ENCODE measurements around the gene SNCAIP. TPM values are rescaled to one million over a fixed set of nuclear protein-coding genes. Genes with fewer than 3 reads are reported as not detected.

The SNCAIP gene
- total RNA-seq, 3 donors from 2014 or later = 1.2 to 4.7 (median 2.7) TPM

DNA sequence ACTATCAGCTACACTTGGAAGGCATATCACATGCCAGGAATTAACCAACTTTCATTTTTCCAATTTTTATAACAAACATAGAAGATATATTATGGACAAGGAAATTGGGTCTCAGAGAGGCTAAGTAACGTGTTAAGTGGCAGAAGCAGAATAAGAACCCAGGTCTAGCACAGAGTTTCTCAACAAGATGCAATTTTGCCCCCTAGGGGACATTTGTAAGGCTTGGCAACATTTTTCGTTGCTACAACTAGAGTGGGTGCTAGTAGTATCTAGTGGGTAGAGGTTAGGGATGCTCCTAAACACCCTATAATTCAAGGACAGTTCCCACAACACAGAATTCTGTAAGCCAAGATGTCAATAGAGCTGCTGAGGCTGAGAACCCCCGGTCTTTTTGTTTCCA, 180.6 kb downstream of the SNCAIP start:
- DNase-seq = peak in 1 of 3 donors; percentile 42
- Histone ChIP-seq H3K36me3 (ENCODE audit: low read depth) (no peaks in the 10 kb centered on the region), H3K4me1 (ENCODE audit: low read depth) (no peaks in the 10 kb centered on the region), H3K9me3 (no peaks in the 10 kb centered on the region), H3K4me3 (no peak overlapping the region)
- TF ChIP-seq, protein P1, sequence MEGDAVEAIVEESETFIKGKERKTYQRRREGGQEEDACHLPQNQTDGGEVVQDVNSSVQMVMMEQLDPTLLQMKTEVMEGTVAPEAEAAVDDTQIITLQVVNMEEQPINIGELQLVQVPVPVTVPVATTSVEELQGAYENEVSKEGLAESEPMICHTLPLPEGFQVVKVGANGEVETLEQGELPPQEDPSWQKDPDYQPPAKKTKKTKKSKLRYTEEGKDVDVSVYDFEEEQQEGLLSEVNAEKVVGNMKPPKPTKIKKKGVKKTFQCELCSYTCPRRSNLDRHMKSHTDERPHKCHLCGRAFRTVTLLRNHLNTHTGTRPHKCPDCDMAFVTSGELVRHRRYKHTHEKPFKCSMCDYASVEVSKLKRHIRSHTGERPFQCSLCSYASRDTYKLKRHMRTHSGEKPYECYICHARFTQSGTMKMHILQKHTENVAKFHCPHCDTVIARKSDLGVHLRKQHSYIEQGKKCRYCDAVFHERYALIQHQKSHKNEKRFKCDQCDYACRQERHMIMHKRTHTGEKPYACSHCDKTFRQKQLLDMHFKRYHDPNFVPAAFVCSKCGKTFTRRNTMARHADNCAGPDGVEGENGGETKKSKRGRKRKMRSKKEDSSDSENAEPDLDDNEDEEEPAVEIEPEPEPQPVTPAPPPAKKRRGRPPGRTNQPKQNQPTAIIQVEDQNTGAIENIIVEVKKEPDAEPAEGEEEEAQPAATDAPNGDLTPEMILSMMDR (IDR thresholded peaks at IDR 0.05) = peak; percentile 9
- peak; percentile 47 for ATAC-seq
- intact Hi-C loops (cut with DNase I, micrococcal nuclease) = loop anchor here in 1 of 2 donors (10.0 kb wide), 1 partner anchor 298 kb away; no protein-coding TSS in a partner anchor

DNA sequence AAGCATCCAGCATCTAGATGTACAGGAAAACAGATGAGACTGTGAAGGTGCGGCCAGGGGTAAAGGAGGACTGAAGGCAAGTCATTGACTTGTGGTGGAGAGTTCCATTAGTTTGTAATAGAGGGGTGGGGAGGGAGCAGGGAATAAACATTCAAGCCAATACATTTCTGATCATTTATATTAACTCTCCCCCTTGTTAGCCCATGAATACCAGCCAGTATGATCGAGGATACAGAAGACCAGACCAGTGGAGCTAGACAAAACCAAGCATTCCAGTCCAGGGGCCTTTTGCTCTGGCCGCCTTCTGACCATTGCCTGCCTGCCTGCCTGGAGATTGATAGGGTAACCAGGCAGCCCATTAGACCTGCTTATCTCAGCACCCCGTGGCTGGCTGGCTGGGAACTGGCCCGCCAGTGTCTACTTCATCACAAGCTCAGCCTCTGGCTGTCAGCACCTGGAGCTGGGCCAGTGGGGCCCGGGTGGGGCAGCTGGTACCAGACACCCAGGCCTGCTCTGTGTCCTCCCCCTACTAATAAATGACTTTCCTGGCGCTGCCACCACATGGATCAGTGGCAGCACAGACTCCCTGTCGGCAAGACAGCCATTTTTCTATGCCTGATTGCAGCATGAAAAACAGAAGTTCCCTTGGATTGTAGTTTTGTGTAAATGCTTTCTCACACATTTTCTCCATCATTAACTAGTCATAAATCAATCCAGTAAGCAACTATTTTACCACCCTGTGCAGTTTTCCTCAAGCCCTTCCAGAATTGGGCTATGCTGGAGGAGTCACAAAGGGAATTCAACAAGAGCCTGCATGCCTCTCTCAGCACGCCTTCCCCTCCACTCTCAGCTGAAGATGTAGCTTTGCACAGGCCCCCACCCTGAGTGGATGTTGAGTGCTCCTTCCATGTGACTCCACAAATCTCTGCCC, 181.3 kb downstream of the SNCAIP start:
- ATAC-seq (peak; percentile 33), DNase-seq (no peak)
- TF ChIP-seq, protein P1 (IDR thresholded peaks at IDR 0.05) = no peak
- Histone ChIP-seq H3K9me3 (no peaks in the 10 kb centered on the region), H3K36me3 (ENCODE audit: low read depth) (no peaks in the 10 kb centered on the region), H3K4me1 (ENCODE audit: low read depth) (no peaks in the 10 kb centered on the region), H3K4me3 (no peak overlapping the region)
- intact Hi-C loops (cut with DNase I, micrococcal nuclease) = loop anchor here in 1 of 2 donors (10.0 kb wide), 1 partner anchor 299 kb away; no protein-coding TSS in a partner anchor

DNA sequence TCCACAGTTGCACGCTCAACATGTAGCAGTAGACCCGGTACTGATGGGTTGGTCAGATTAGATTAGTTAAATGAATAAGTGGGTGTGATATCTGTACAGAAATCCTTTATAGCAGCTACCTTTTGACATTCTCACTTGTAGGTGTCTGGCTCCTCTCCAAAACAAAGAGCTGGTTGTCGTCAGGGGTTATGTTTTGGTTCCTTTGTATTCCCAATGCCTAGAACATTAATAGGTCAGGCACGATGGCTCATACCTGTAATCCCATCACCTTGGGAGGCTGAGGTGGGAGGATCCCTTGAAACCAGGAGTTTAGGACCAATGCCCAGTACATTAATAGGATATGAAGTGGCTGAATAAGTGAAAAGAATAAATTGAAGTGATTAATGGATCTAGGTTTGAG, 182.1 kb downstream of the SNCAIP start:
- Histone ChIP-seq H3K36me3 (ENCODE audit: low read depth) (no peaks in the 10 kb centered on the region), H3K4me1 (ENCODE audit: low read depth) (no peaks in the 10 kb centered on the region), H3K9me3 (no peaks in the 10 kb centered on the region), H3K4me3 (no peak overlapping the region)
- no peak for DNase-seq
- intact Hi-C loops (cut with DNase I, micrococcal nuclease) = loop anchor here in 1 of 2 donors (10.0 kb wide), 1 partner anchor 299 kb away; no protein-coding TSS in a partner anchor
- ATAC-seq = no peak
- TF ChIP-seq, protein P1 (IDR thresholded peaks at IDR 0.05) = no peak

DNA sequence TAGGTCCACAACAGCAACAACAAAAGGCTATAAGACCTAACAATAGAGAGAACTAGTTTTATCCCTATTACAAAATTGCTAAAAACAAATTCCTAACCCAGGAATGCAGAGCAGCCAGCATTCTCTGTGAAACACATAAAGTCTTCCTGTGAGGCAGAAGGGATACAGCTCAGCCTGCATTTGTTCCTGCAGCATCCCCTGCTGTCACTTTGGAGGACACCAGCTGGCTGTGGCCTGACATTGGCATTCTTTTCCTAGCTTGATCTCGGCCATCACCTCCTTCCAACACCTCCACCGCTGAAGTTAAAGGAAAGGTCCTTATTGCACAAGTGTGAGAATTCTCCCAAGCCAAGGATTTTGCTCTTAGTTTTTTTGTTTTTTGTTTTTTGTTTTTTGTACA, 186.1 kb downstream of the SNCAIP start:
- no peaks in the 10 kb centered on the region for H3K9me3 ChIP-seq
- DNase-seq (no peak), ATAC-seq (peak; percentile 32)
- intact Hi-C loops (cut with DNase I, micrococcal nuclease) = loop anchor here in 1 of 2 donors (10.0 kb wide), 1 partner anchor 303 kb away; no protein-coding TSS in a partner anchor
- H3K4me3 ChIP-seq = no peak overlapping the region
- TF ChIP-seq, protein P1 (IDR thresholded peaks at IDR 0.05) = no peak
- H3K36me3 ChIP-seq (ENCODE audit: low read depth) = no peaks in the 10 kb centered on the region
- H3K4me1 ChIP-seq (ENCODE audit: low read depth) = no peaks in the 10 kb centered on the region

DNA sequence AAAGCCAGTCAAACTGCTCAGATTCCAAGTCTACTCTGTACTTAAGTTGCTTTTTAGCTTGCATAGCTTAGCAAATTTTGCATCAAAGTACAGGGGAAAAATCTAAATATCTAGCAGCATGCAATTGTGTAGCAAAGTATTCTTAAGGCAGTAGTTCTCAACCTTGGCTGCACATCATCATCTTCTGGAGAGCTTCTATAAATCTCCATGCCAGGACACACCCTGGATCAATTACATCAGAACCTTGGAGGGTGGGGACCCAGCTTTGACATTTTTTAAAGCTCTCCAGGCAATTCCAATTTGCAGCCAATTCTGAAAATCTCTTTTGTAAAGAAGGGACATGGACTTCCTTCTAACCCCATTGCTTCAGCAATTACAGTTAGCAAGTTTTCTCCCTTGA, 187.5 kb downstream of the SNCAIP start:
- Histone ChIP-seq H3K9me3 (no peaks in the 10 kb centered on the region), H3K36me3 (ENCODE audit: low read depth) (no peaks in the 10 kb centered on the region), H3K4me3 (no peak overlapping the region), H3K4me1 (ENCODE audit: low read depth) (no peaks in the 10 kb centered on the region)
- ATAC-seq (peak; percentile 34), DNase-seq (no peak)
- intact Hi-C loops (cut with DNase I, micrococcal nuclease) = loop anchor here in 1 of 2 donors (10.0 kb wide), 1 partner anchor 305 kb away; no protein-coding TSS in a partner anchor
- TF ChIP-seq, protein P1 (IDR thresholded peaks at IDR 0.05) = no peak

Measured in mucosa of descending colon (tissue), 3 donors.